H1 (cell line): Measurements from ENCODE around the gene SOCS7. TPM values are rescaled to one million over a fixed set of nuclear protein-coding genes. Genes with fewer than 3 reads are reported as not detected.

Experiments used
- CTCF ChIA-PET: fragments of 300-600 bp; sonication (Branson Sonifier 250); formaldehyde crosslinking; loops from one replicate; lab custom pipeline; 2021; ENCODE audit not compliant: partially characterized antibody; lab: Charles Lee
- POLR2A ChIA-PET: fragments of 300-600 bp; sonication (Branson Sonifier 250); formaldehyde crosslinking; loops from one replicate; lab custom pipeline; 2021; ENCODE audit warnings: inconsistent platforms; ENCODE audit not compliant: partially characterized antibody; lab: Charles Lee
- DNase-seq, 2 experiments: peaks; one replicate each; pipeline versions ENCODE4 v3.0.0 to v3.0.0-alpha.2; 2010 to 2022; ENCODE audit warnings: low spot score in 2 of 2, low read depth in 1 of 2, mixed read lengths in 1 of 2
- FAIRE-seq: peaks from 2 replicates; lab custom pipeline; 2011; peaks lifted over from hg19 to GRCh38; lab: Jason Lieb, UNC
- H2AFZ ChIP-seq: 2 replicates; pipeline ENCODE4 v1.8.1; 2012; ENCODE audit warnings: low read length, inconsistent platforms
- H2AK5ac ChIP-seq: 2 replicates; pipeline ENCODE4 v1.6.1; 2013; ENCODE audit warnings: low read depth, low read length
- H2BK120ac ChIP-seq: replicated peaks from 2 replicates; pipeline ENCODE3; 2013; ENCODE audit warnings: low read depth, low read length, inconsistent platforms
- H2BK12ac ChIP-seq: 2 replicates; pipeline ENCODE4 v1.6.1; 2013; ENCODE audit warnings: low read depth, low read length
- H2BK15ac ChIP-seq: 2 replicates; pipeline ENCODE4 v1.6.1; 2013; ENCODE audit warnings: low read length
- H2BK20ac ChIP-seq: 2 replicates; pipeline ENCODE4 v1.6.1; 2013; ENCODE audit warnings: low read length
- H2BK5ac ChIP-seq: 2 replicates; pipeline ENCODE4 v1.6.1; 2013; ENCODE audit warnings: low read depth, low read length
- H3K14ac ChIP-seq: 2 replicates; pipeline ENCODE4 v1.6.1; 2013; ENCODE audit warnings: inconsistent platforms; ENCODE audit not compliant: insufficient read length
- H3K18ac ChIP-seq: 2 replicates; pipeline ENCODE4 v1.6.1; 2013; ENCODE audit warnings: low read length; ENCODE audit errors: extremely low read depth
- H3K23ac ChIP-seq: 2 replicates; pipeline ENCODE4 v1.6.1; 2013; ENCODE audit warnings: inconsistent platforms; ENCODE audit not compliant: insufficient read length
- H3K23me2 ChIP-seq: 2 replicates; pipeline ENCODE4 v1.6.1; 2013; ENCODE audit warnings: low read depth, low read length
- H3K27ac ChIP-seq: 2 replicates; pipeline ENCODE4 v1.6.1; 2011; ENCODE audit warnings: low read depth, low read length, inconsistent platforms
- H3K27me3 ChIP-seq, 4 experiments: replicated peaks in 1 of 4; 1 replicate in 1 of 4; 2 replicates in 3 of 4; pipeline versions ENCODE4 v1.6.1 to v1.8.1; 2011 to 2013; ENCODE audit warnings: low read length in 3 of 4, mild to moderate bottlenecking in 3 of 4, inconsistent platforms in 2 of 4, mixed read lengths in 2 of 4, moderate library complexity in 1 of 4; ENCODE audit not compliant: control insufficient read depth in 3 of 4, insufficient read depth in 3 of 4; ENCODE audit errors: extremely low read depth in 1 of 4
- H3K36me3 ChIP-seq, 4 experiments: 2 replicates each; pipeline versions ENCODE4 v1.6.1 to v1.8.1; 2011 to 2013; ENCODE audit warnings: mild to moderate bottlenecking in 4 of 4, low read length in 3 of 4, moderate library complexity in 2 of 4, control low read depth in 1 of 4, inconsistent platforms in 1 of 4; ENCODE audit not compliant: insufficient read depth in 4 of 4, control insufficient read depth in 2 of 4
- H3K4ac ChIP-seq: replicated peaks from 2 replicates; pipeline ENCODE3; 2013; ENCODE audit warnings: low read length, low read depth, mixed read lengths, inconsistent platforms; ENCODE audit not compliant: insufficient read length
- H3K4me1 ChIP-seq, 4 experiments: replicated peaks in 1 of 4; 1 replicate in 1 of 4; 2 replicates in 3 of 4; pipeline versions ENCODE4 v1.6.1 to v1.8.1; 2011 to 2013; ENCODE audit warnings: low read length in 3 of 4, inconsistent platforms in 2 of 4, mixed read lengths in 1 of 4; ENCODE audit not compliant: insufficient read depth in 4 of 4, control insufficient read depth in 3 of 4
- H3K4me2 ChIP-seq, 2 experiments: 2 replicates each; pipeline versions ENCODE4 v1.6.1 to v1.8.1; 2011 to 2013; ENCODE audit warnings: low read depth in 2 of 2, low read length in 2 of 2, control low read depth in 1 of 2, inconsistent platforms in 1 of 2, mild to moderate bottlenecking in 1 of 2; ENCODE audit not compliant: insufficient read depth in 1 of 2
- H3K4me3 ChIP-seq, 4 experiments: fragments of 200-600, 300-600 bp in 1 of 4; sonication (generic), shearing (Covaris generic), sonication (Bioruptor Twin) in 1 of 4; 2 replicates each; pipeline versions ENCODE4 v1.5.1 to v1.8.1; 2011 to 2016; ENCODE audit warnings: low read length in 4 of 4, low read depth in 3 of 4, control low read depth in 2 of 4, inconsistent platforms in 2 of 4, mild to moderate bottlenecking in 2 of 4, mixed read lengths in 1 of 4, moderate library complexity in 1 of 4; ENCODE audit not compliant: insufficient read depth in 2 of 4; ENCODE audit errors: extremely low read depth in 1 of 4
- H3K56ac ChIP-seq: replicated peaks from 2 replicates; pipeline ENCODE3; 2013; ENCODE audit warnings: low read depth, mild to moderate bottlenecking, mixed read lengths, low read length, inconsistent platforms; ENCODE audit not compliant: insufficient read length
- H3K79me1 ChIP-seq: 2 replicates; pipeline ENCODE4 v1.6.1; 2013; ENCODE audit warnings: low read depth, low read length, control low read depth
- H3K79me2 ChIP-seq, 2 experiments: 2 replicates each; pipeline versions ENCODE4 v1.6.1 to v1.8.1; 2012 to 2013; ENCODE audit warnings: low read length in 2 of 2, mild to moderate bottlenecking in 2 of 2, inconsistent platforms in 1 of 2; ENCODE audit not compliant: insufficient read depth in 2 of 2, control insufficient read depth in 1 of 2
- H3K9ac ChIP-seq, 4 experiments: replicated peaks in 1 of 4; 1 replicate in 1 of 4; 2 replicates in 3 of 4; pipeline versions ENCODE4 v1.6.1 to v1.8.1; 2011 to 2013; ENCODE audit warnings: low read depth in 3 of 4, low read length in 3 of 4, control low read depth in 2 of 4, mild to moderate bottlenecking in 2 of 4, moderate library complexity in 2 of 4, inconsistent platforms in 1 of 4; ENCODE audit errors: extremely low read depth in 1 of 4
- H3K9me3 ChIP-seq, 2 experiments: 2 replicates each; pipeline versions ENCODE4 v1.6.1 to v1.8.1; 2012 to 2013; ENCODE audit warnings: mild to moderate bottlenecking in 2 of 2, moderate library complexity in 2 of 2, control low read depth in 1 of 2, inconsistent platforms in 1 of 2, low read depth in 1 of 2, low read length in 1 of 2, mixed read lengths in 1 of 2; ENCODE audit not compliant: insufficient read depth in 2 of 2
- H4K20me1 ChIP-seq, 2 experiments: replicated peaks in 1 of 2; 2 replicates each; pipeline versions ENCODE3 to v1.8.1; 2011 to 2013; ENCODE audit warnings: inconsistent platforms in 2 of 2, low read length in 2 of 2, mild to moderate bottlenecking in 1 of 2; ENCODE audit not compliant: insufficient read depth in 2 of 2, control insufficient read depth in 1 of 2
- H4K5ac ChIP-seq: 2 replicates; pipeline ENCODE4 v1.6.1; 2013; ENCODE audit warnings: low read length, low read depth, mixed read lengths, inconsistent platforms; ENCODE audit not compliant: insufficient read length
- H4K8ac ChIP-seq: 2 replicates; pipeline ENCODE4 v1.8.0; 2013; ENCODE audit warnings: mild to moderate bottlenecking, moderate library complexity, low read length, inconsistent platforms; ENCODE audit not compliant: insufficient read depth; ENCODE audit errors: extremely low read depth
- H4K91ac ChIP-seq: replicated peaks from 2 replicates; pipeline ENCODE3; 2013; ENCODE audit warnings: low read length, mixed read lengths, inconsistent platforms; ENCODE audit not compliant: insufficient read length
- CBX5 ChIP-seq: fragments of 300-800, 300-1000 bp; sonication (generic); IDR thresholded peaks from 2 replicates; pipeline ENCODE4 v1.7.1; 2016; ENCODE audit warnings: antibody characterized with exemption, low read length, low read depth
- EGR1 ChIP-seq: IDR thresholded peaks from 2 replicates; pipeline ENCODE4 v1.6.1; 2011; ENCODE audit warnings: low read depth, low read length, borderline replicate concordance
- EZH2 ChIP-seq: fragments of 200-600 bp; sonication (generic); IDR thresholded peaks from 2 replicates; pipeline ENCODE4 v1.7.1; 2012; ENCODE audit warnings: low read depth, mild to moderate bottlenecking, moderate library complexity, low read length, inconsistent platforms; ENCODE audit not compliant: severe bottlenecking
- GTF2F1 ChIP-seq: IDR thresholded peaks from 2 replicates; pipeline ENCODE4 v1.6.1; 2012; ENCODE audit warnings: low read depth, low read length, improper control_type of control experiment, borderline replicate concordance
- RXRA ChIP-seq: IDR thresholded peaks from 2 replicates; pipeline ENCODE4 v1.6.1; 2011; ENCODE audit warnings: low read depth, mild to moderate bottlenecking, low read length, moderate library complexity; ENCODE audit not compliant: insufficient read depth
- SP2 ChIP-seq: IDR thresholded peaks from 2 replicates; pipeline ENCODE4 v1.6.1; 2012; ENCODE audit warnings: mild to moderate bottlenecking, low read length, inconsistent platforms
- USF2 ChIP-seq: IDR thresholded peaks from 2 replicates; pipeline ENCODE4 v1.6.1; 2011; ENCODE audit warnings: low read length, improper control_type of control experiment
- YY1 ChIP-seq: IDR thresholded peaks from 2 replicates; pipeline ENCODE4 v1.6.1; 2011; ENCODE audit warnings: low read depth, mild to moderate bottlenecking, low read length
- WGBS, 2 experiments: shearing (Covaris generic) in 1 of 2; methylation state at CpG; one replicate each; pipeline versions ENCODE4 v1.1.6 to v1.1.7; 2013 to 2015; ENCODE audit warnings: low lambda C conversion rate in 2 of 2, mixed read lengths in 2 of 2, inconsistent platforms in 1 of 2, low coverage in 1 of 2, missing lambda C conversion rate in 1 of 2; ENCODE audit not compliant: insufficient replicate concordance in 2 of 2, insufficient coverage in 1 of 2, insufficient read length in 1 of 2; ENCODE audit errors: extremely low coverage in 1 of 2, missing lambda C conversion rate in 1 of 2; 5-methylcytosine and 5-hydroxymethylcytosine counted together
- polyA plus RNA-seq, 7 experiments: library from polyadenylated mRNA; depleted of rRNA in 3 of 7; stranded (reverse) in 5 of 7; unstranded in 2 of 7; fragments of >200 nt in 5 of 7; fragments of 200-250 nt in 2 of 7; gene quantifications; 1 replicate in 5 of 7; 2 replicates in 1 of 7; 4 replicates in 1 of 7; pipeline versions ENCODE4 v1.2.1 to v1.2.3, GENCODE V29; 2011 to 2013; ENCODE audit warnings: missing spikeins in 2 of 7, mixed read lengths in 2 of 7
- total RNA-seq: library from RNA; stranded (reverse); fragmentation: NEBNext Ultra II Directional; extraction: Animal tissue kit (Norgen Biotek cat#: 25700); gene quantifications from 2 replicates; pipeline ENCODE4 v1.2.1, GENCODE V29; 2021

The SOCS7 gene
- total and polyA plus RNA-seq, 2 of the 8 experiments (the other 6 are each of a cell fraction or from before 2014, with no cell fraction given) = 13.5 to 26.9 TPM

- Histone ChIP-seq H3K27me3 (no peaks in the 10 kb centered on the region), H2BK120ac (no peak overlapping the region), H3K36me3 (no peaks in the 10 kb centered on the region), H3K4ac (no peak overlapping the region), H2BK5ac (no peak overlapping the region), H3K9me3 (no peaks in the 10 kb centered on the region), H2BK12ac (no peak overlapping the region), H4K20me1 (no peaks in the 10 kb centered on the region), H3K79me1 (no peaks in the 10 kb centered on the region), H3K4me2 (no peak overlapping the region), H3K23me2 (no peaks in the 10 kb centered on the region), H3K56ac (no peak overlapping the region), H4K5ac (no peak overlapping the region), H3K4me1 (peaks cover 0 to 9% (median 3%) of the 10 kb centered on the region in 4 experiments; a peak in 3 of 7 replicates)
- 90% methylated on average over 3 of the region's 3 CpGs; no CpG with 5 or more reads in 1 of the 2 experiments for WGBS, 2 experiments
- ChIA-PET CTCF (interaction anchor here (0.9 to 25.7 kb wide), 6 partner anchors 8 to 99 kb away, joined by 3 to 400 read pairs (median 6); partner anchors contain the start of gene ARHGAP23), POLR2A (interaction anchor here (0.7 to 1.7 kb wide), 7 partner anchors 8 to 74 kb away, joined by 3 to 5 read pairs (median 3); no protein-coding TSS in a partner anchor)
- TF ChIP-seq EZH2 = no peak
- TF ChIP-seq SP2 = no peak
- no peak for TF ChIP-seq GTF2F1
- TF ChIP-seq CBX5 = no peak
- TF ChIP-seq EGR1 = no peak
- TF ChIP-seq RXRA = no peak
- TF ChIP-seq USF2 = no peak
- TF ChIP-seq YY1 = no peak
- TF ChIP-seq, all 59 proteins: peak for 0
- H2AFZ ChIP-seq = no peak overlapping the region
- no peak overlapping the region for H4K8ac ChIP-seq
- FAIRE-seq (no peak), DNase-seq (no peak)
- H2BK20ac ChIP-seq = 0 out of 2 replicates have a peak overlapping the region, but pooled peaks have one; percentile 15
- no peak overlapping the region for H4K91ac ChIP-seq
- no peak overlapping the region for H2BK15ac ChIP-seq
- no peaks in the 10 kb centered on the region for H3K79me2 ChIP-seq
- H3K27ac ChIP-seq = no peak overlapping the region
- H3K4me3 ChIP-seq = no peak overlapping the region
- H3K23ac ChIP-seq = no peak overlapping the region
- H3K18ac ChIP-seq = no peak overlapping the region
- H2AK5ac ChIP-seq = no peak overlapping the region
- no peak overlapping the region for H3K9ac ChIP-seq
- no peak overlapping the region for H3K14ac ChIP-seq
Observed at GRCh38 chr17:38344420-38344745, 7.3 kb upstream of the SOCS7 start.
